ENCODE measurements around the gene SLC9A4. TPM values are rescaled to one million over a fixed set of nuclear protein-coding genes. Genes with fewer than 3 reads are reported as not detected.

The SLC9A4 gene
- total and polyA plus RNA-seq, 9 of the 15 experiments (the other 6 are each of a cell fraction or from before 2014, with no cell fraction given): 0.04 to 0.15 (median 0.04) TPM; not detected in 5

DNA sequence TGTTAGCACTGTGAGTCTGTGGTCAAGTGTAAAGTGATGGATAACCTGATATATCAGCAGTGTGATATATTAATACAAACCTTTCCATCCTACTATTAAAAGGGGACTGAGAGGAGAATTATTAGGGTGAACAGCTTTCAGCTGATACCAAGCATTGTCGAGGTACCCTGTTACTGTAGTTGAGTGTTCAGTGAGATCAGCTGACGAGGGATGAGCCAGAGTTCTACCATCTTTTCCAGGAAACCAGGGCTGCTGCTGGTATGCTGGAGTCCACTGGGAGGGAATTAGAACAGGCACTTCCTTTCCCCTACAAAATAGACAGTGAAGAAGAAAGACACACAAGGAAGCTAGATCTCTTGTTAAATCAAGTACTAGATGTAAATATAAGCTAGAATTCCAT is 49.7 kb upstream of the SLC9A4 start (continued):
- TF ChIP-seq, protein P1, sequence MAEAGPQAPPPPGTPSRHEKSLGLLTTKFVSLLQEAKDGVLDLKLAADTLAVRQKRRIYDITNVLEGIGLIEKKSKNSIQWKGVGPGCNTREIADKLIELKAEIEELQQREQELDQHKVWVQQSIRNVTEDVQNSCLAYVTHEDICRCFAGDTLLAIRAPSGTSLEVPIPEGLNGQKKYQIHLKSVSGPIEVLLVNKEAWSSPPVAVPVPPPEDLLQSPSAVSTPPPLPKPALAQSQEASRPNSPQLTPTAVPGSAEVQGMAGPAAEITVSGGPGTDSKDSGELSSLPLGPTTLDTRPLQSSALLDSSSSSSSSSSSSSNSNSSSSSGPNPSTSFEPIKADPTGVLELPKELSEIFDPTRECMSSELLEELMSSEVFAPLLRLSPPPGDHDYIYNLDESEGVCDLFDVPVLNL (CRISPR knock-in tag; IDR thresholded peaks at IDR 0.05; ENCODE audit: low read depth): no peak
- no peak for TF ChIP-seq ARID1B (IDR thresholded peaks at IDR 0.05)
- TF ChIP-seq RUNX1 (IDR thresholded peaks at IDR 0.05; ENCODE audit: low read depth): no peak
- TF ChIP-seq, protein P2, sequence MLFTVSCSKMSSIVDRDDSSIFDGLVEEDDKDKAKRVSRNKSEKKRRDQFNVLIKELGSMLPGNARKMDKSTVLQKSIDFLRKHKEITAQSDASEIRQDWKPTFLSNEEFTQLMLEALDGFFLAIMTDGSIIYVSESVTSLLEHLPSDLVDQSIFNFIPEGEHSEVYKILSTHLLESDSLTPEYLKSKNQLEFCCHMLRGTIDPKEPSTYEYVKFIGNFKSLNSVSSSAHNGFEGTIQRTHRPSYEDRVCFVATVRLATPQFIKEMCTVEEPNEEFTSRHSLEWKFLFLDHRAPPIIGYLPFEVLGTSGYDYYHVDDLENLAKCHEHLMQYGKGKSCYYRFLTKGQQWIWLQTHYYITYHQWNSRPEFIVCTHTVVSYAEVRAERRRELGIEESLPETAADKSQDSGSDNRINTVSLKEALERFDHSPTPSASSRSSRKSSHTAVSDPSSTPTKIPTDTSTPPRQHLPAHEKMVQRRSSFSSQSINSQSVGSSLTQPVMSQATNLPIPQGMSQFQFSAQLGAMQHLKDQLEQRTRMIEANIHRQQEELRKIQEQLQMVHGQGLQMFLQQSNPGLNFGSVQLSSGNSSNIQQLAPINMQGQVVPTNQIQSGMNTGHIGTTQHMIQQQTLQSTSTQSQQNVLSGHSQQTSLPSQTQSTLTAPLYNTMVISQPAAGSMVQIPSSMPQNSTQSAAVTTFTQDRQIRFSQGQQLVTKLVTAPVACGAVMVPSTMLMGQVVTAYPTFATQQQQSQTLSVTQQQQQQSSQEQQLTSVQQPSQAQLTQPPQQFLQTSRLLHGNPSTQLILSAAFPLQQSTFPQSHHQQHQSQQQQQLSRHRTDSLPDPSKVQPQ (CRISPR knock-in tag; IDR thresholded peaks at IDR 0.05; ENCODE audit: borderline replicate concordance): no peak
- no peak for TF ChIP-seq ZFP30 (CRISPR knock-in tag; IDR thresholded peaks at IDR 0.05; ENCODE audit: borderline replicate concordance)
- TF ChIP-seq KDM4B (IDR thresholded peaks at IDR 0.05; ENCODE audit: borderline replicate concordance in 2 of 2, low read depth in 1 of 2): no peak
- no peak for TF ChIP-seq ZNF24 (IDR thresholded peaks at IDR 0.05)
- TF ChIP-seq, protein P3, sequence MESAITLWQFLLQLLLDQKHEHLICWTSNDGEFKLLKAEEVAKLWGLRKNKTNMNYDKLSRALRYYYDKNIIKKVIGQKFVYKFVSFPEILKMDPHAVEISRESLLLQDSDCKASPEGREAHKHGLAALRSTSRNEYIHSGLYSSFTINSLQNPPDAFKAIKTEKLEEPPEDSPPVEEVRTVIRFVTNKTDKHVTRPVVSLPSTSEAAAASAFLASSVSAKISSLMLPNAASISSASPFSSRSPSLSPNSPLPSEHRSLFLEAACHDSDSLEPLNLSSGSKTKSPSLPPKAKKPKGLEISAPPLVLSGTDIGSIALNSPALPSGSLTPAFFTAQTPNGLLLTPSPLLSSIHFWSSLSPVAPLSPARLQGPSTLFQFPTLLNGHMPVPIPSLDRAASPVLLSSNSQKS (CRISPR knock-in tag; IDR thresholded peaks at IDR 0.05): no peak
- TF ChIP-seq, protein P4, sequence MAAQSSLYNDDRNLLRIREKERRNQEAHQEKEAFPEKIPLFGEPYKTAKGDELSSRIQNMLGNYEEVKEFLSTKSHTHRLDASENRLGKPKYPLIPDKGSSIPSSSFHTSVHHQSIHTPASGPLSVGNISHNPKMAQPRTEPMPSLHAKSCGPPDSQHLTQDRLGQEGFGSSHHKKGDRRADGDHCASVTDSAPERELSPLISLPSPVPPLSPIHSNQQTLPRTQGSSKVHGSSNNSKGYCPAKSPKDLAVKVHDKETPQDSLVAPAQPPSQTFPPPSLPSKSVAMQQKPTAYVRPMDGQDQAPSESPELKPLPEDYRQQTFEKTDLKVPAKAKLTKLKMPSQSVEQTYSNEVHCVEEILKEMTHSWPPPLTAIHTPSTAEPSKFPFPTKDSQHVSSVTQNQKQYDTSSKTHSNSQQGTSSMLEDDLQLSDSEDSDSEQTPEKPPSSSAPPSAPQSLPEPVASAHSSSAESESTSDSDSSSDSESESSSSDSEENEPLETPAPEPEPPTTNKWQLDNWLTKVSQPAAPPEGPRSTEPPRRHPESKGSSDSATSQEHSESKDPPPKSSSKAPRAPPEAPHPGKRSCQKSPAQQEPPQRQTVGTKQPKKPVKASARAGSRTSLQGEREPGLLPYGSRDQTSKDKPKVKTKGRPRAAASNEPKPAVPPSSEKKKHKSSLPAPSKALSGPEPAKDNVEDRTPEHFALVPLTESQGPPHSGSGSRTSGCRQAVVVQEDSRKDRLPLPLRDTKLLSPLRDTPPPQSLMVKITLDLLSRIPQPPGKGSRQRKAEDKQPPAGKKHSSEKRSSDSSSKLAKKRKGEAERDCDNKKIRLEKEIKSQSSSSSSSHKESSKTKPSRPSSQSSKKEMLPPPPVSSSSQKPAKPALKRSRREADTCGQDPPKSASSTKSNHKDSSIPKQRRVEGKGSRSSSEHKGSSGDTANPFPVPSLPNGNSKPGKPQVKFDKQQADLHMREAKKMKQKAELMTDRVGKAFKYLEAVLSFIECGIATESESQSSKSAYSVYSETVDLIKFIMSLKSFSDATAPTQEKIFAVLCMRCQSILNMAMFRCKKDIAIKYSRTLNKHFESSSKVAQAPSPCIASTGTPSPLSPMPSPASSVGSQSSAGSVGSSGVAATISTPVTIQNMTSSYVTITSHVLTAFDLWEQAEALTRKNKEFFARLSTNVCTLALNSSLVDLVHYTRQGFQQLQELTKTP (IDR thresholded peaks at IDR 0.05; ENCODE audit: low read depth in 1 of 2, partially characterized antibody in 2 of 2): no peak
- no peak for TF ChIP-seq NEUROD1 (IDR thresholded peaks at IDR 0.05; ENCODE audit: borderline replicate concordance, low read depth, low read length, partially characterized antibody)
- no peak for TF ChIP-seq FOXJ3 (CRISPR knock-in tag; IDR thresholded peaks at IDR 0.05)
- TF ChIP-seq TSC22D4 (tag; IDR thresholded peaks at IDR 0.05): no peak
- no peak for TF ChIP-seq TRIM24 (IDR thresholded peaks at IDR 0.05)
- TF ChIP-seq ETV6 (IDR thresholded peaks at IDR 0.05; ENCODE audit: borderline replicate concordance in 1 of 2, low read depth in 2 of 2, low read length in 1 of 2): no peak
- TF ChIP-seq ETV6 (CRISPR knock-in tag; IDR thresholded peaks at IDR 0.05; ENCODE audit: borderline replicate concordance): no peak
- TF ChIP-seq, protein P5, sequence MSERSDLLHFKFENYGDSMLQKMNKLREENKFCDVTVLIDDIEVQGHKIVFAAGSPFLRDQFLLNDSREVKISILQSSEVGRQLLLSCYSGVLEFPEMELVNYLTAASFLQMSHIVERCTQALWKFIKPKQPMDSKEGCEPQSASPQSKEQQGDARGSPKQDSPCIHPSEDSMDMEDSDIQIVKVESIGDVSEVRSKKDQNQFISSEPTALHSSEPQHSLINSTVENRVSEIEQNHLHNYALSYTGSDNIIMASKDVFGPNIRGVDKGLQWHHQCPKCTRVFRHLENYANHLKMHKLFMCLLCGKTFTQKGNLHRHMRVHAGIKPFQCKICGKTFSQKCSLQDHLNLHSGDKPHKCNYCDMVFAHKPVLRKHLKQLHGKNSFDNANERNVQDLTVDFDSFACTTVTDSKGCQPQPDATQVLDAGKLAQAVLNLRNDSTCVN (CRISPR knock-in tag; IDR thresholded peaks at IDR 0.05): no peak
- TF ChIP-seq, protein P6, sequence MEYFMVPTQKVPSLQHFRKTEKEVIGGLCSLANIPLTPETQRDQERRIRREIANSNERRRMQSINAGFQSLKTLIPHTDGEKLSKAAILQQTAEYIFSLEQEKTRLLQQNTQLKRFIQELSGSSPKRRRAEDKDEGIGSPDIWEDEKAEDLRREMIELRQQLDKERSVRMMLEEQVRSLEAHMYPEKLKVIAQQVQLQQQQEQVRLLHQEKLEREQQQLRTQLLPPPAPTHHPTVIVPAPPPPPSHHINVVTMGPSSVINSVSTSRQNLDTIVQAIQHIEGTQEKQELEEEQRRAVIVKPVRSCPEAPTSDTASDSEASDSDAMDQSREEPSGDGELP (CRISPR knock-in tag; IDR thresholded peaks at IDR 0.05; ENCODE audit: borderline replicate concordance): no peak

Data from K562 (cell line).